Neural cell (in vitro differentiated cells): ENCODE data around the gene MYB. TPM values are rescaled to one million over a fixed set of nuclear protein-coding genes. Genes with fewer than 3 reads are reported as not detected.
"Not testable (repeated sequence)": the region's sequence is repeated elsewhere in the genome, so short reads cannot be mapped to it uniquely, and the experiment has no call there.

Experiments
- H2AFZ ChIP-seq: fragments of 200-600, 300-800 bp; sonication (generic), shearing (Covaris generic); 2 replicates; pipeline ENCODE4 v1.6.0; 2014; ENCODE audit warnings: low read depth, mild to moderate bottlenecking, antibody characterized with exemption, low read length, moderate library complexity
- H3F3A ChIP-seq: fragments of 200-600 bp; shearing (Covaris generic); 2 replicates; pipeline ENCODE4 v1.6.1; 2016; ENCODE audit warnings: mild to moderate bottlenecking, moderate library complexity, mixed read lengths, antibody characterized with exemption, low read length; ENCODE audit not compliant: insufficient read depth, poor library complexity, severe bottlenecking
- H3K27ac ChIP-seq: fragments of 200-600, 300-800 bp; sonication (generic), shearing (Covaris generic); 2 replicates; pipeline ENCODE4 v1.5.1; 2014; ENCODE audit warnings: mild to moderate bottlenecking, low read length, moderate library complexity
- H3K27me3 ChIP-seq: fragments of 300-800, 200-600 bp; sonication (generic), shearing (Covaris generic); 2 replicates; pipeline ENCODE4 v1.6.0; 2014; ENCODE audit warnings: mild to moderate bottlenecking, low read depth, low read length, moderate library complexity; ENCODE audit not compliant: insufficient read depth
- H3K36me3 ChIP-seq: fragments of 300-800, 200-600 bp; sonication (generic), shearing (Covaris generic); 2 replicates; pipeline ENCODE4 v1.5.1; 2014; ENCODE audit warnings: mild to moderate bottlenecking, antibody characterized with exemption, low read length, moderate library complexity; ENCODE audit not compliant: insufficient read depth
- H3K4me2 ChIP-seq: fragments of 300-800, 200-600 bp; sonication (generic), shearing (Covaris generic); 2 replicates; pipeline ENCODE4 v1.6.0; 2014; ENCODE audit warnings: mild to moderate bottlenecking, low read length
- H3K4me3 ChIP-seq: fragments of 300-800, 200-600 bp; sonication (generic), shearing (Covaris generic); 2 replicates; pipeline ENCODE4 v1.5.1; 2014; ENCODE audit warnings: mild to moderate bottlenecking, low read length, moderate library complexity
- H3K79me2 ChIP-seq: fragments of 200-600 bp; shearing (Covaris generic); replicated peaks from 2 replicates; pipeline ENCODE4 v1.6.0; 2014; ENCODE audit warnings: mild to moderate bottlenecking, low read length, moderate library complexity; ENCODE audit not compliant: insufficient read depth
- H3K9ac ChIP-seq: fragments of 300-800, 200-600 bp; sonication (generic), shearing (Covaris generic); 2 replicates; pipeline ENCODE4 v1.6.1; 2016; ENCODE audit warnings: mild to moderate bottlenecking, low read length, mixed read lengths
- H3K9me2 ChIP-seq: fragments of 200-600 bp; shearing (Covaris generic); 2 replicates; pipeline ENCODE4 v1.6.1; 2016; ENCODE audit warnings: mild to moderate bottlenecking, low read length, mixed read lengths; ENCODE audit not compliant: insufficient read depth
- H3K9me3 ChIP-seq: fragments of 200-600, 300-800 bp; sonication (generic), shearing (Covaris generic); 2 replicates; pipeline ENCODE4 v1.6.1; 2016; ENCODE audit warnings: mild to moderate bottlenecking, mixed run types, low read length, moderate library complexity, mixed read lengths
- H4K20me1 ChIP-seq: fragments of 200-600 bp; shearing (Covaris generic); 2 replicates; pipeline ENCODE4 v1.6.1; 2016; ENCODE audit warnings: mild to moderate bottlenecking, mixed run types; ENCODE audit not compliant: insufficient read depth
- EP300 ChIP-seq: fragments of 450-650 bp; conservative IDR thresholded peaks from 2 replicates; pipeline ENCODE4 v1.6.1; 2014; ENCODE audit warnings: antibody characterized with exemption, mild to moderate bottlenecking, moderate library complexity; ENCODE audit not compliant: poor library complexity, severe bottlenecking
- EZH2 ChIP-seq: fragments of 200-600, 300-800 bp; shearing (Covaris generic), sonication (generic); IDR thresholded peaks from 2 replicates; pipeline ENCODE4 v1.6.1; 2014; ENCODE audit warnings: antibody characterized with exemption, low read length, borderline replicate concordance, mild to moderate bottlenecking; ENCODE audit not compliant: insufficient read depth, poor library complexity, severe bottlenecking
- MXI1 ChIP-seq: fragments of 450-650 bp; conservative IDR thresholded peaks from 2 replicates; pipeline ENCODE4 v1.6.1; 2014; ENCODE audit warnings: antibody characterized with exemption, mild to moderate bottlenecking; ENCODE audit not compliant: poor library complexity, severe bottlenecking
- POLR2AphosphoS5 ChIP-seq: IDR thresholded peaks from 2 replicates; pipeline ENCODE4 v1.6.1; 2012
- RAD21 ChIP-seq: fragments of 450-650 bp; conservative IDR thresholded peaks from 2 replicates; pipeline ENCODE4 v1.6.1; 2014; ENCODE audit warnings: antibody characterized with exemption, mild to moderate bottlenecking, moderate library complexity
- SMC3 ChIP-seq: fragments of 450-650 bp; conservative IDR thresholded peaks from 2 replicates; pipeline ENCODE4 v1.6.1; 2014; ENCODE audit warnings: antibody characterized with exemption, mild to moderate bottlenecking, moderate library complexity; ENCODE audit not compliant: poor library complexity
- TAF1 ChIP-seq: IDR thresholded peaks from 2 replicates; pipeline ENCODE4 v1.6.1; 2012; ENCODE audit warnings: low read depth
- polyA plus RNA-seq: library from polyadenylated mRNA; depleted of rRNA; stranded (reverse); fragments of >200 nt; gene quantifications from 2 replicates; pipeline ENCODE4 v1.2.3, GENCODE V29; 2014
- TF ChIP-seq, protein P1 (sequence below): IDR thresholded peaks from 2 replicates; pipeline ENCODE4 v1.6.1; 2012; ENCODE audit warnings: borderline replicate concordance
- TF ChIP-seq, protein P2 (sequence below): fragments of 450-650 bp; IDR thresholded peaks from 2 replicates; pipeline ENCODE4 v1.5.1; 2014; ENCODE audit warnings: antibody characterized with exemption, mild to moderate bottlenecking, moderate library complexity; ENCODE audit not compliant: poor library complexity, severe bottlenecking

MYB gene
- polyA plus RNA-seq, 1 donor from 2014 or later = 4.0 TPM

DNA sequence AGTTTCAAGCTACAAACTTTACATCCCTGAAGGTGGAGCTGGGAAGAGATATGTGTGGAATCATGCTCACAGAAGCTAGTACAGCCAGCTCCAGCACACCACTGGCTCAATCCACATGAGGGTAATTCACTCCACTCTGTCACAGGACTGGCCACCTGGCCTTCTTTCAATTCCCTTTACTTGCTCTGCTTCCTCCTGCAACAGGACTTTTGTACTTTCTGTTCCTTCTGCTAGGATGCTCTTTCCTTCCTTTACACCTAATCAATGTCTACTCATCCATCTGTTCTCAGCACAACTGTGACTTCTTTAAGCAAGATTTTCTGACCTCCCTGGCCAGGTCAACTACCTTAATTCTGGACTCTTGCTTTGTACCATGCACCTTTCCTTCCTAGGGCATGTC lies 39.4 kb upstream of the MYB start:
- no peak overlapping the region for H3K9ac ChIP-seq
- H3K4me3 ChIP-seq = no peak overlapping the region
- H3K27ac ChIP-seq = no peak overlapping the region
- TF ChIP-seq, protein P1, sequence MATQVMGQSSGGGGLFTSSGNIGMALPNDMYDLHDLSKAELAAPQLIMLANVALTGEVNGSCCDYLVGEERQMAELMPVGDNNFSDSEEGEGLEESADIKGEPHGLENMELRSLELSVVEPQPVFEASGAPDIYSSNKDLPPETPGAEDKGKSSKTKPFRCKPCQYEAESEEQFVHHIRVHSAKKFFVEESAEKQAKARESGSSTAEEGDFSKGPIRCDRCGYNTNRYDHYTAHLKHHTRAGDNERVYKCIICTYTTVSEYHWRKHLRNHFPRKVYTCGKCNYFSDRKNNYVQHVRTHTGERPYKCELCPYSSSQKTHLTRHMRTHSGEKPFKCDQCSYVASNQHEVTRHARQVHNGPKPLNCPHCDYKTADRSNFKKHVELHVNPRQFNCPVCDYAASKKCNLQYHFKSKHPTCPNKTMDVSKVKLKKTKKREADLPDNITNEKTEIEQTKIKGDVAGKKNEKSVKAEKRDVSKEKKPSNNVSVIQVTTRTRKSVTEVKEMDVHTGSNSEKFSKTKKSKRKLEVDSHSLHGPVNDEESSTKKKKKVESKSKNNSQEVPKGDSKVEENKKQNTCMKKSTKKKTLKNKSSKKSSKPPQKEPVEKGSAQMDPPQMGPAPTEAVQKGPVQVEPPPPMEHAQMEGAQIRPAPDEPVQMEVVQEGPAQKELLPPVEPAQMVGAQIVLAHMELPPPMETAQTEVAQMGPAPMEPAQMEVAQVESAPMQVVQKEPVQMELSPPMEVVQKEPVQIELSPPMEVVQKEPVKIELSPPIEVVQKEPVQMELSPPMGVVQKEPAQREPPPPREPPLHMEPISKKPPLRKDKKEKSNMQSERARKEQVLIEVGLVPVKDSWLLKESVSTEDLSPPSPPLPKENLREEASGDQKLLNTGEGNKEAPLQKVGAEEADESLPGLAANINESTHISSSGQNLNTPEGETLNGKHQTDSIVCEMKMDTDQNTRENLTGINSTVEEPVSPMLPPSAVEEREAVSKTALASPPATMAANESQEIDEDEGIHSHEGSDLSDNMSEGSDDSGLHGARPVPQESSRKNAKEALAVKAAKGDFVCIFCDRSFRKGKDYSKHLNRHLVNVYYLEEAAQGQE = no peak
- TF ChIP-seq TAF1 = no peak
- no peaks in the 10 kb centered on the region for H3K36me3 ChIP-seq
- H3F3A ChIP-seq = no peaks in the 10 kb centered on the region
- no peaks in the 10 kb centered on the region for H3K9me3 ChIP-seq
- no peaks in the 10 kb centered on the region for H3K9me2 ChIP-seq
- no peaks in the 10 kb centered on the region for H3K79me2 ChIP-seq
- H3K27me3 ChIP-seq = no peaks in the 10 kb centered on the region
- no peak overlapping the region for H3K4me2 ChIP-seq
- no peaks in the 10 kb centered on the region for H4K20me1 ChIP-seq
- no peak overlapping the region for H2AFZ ChIP-seq

DNA sequence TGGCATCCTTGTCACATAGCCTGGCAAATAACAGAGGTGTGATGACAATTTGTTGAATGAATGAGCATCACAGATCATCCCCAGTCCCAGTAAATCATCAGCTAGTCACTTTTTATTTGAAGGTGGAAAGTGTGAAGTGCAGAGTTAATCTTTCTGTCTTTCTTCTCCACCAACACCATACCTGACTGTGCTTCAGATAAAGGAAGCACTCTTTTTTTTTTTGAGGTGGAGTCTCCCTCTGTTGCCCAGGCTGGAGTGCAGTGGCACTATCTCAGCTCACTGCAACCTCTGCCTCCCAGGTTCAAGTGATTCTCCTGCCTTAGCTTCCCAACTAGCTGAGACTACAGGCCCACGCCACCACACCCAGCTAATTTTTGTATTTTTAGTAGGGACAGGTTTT lies 38.9 kb upstream of the MYB start:
- not testable (repeated sequence) for H4K20me1 ChIP-seq, H3K9ac ChIP-seq, H3K79me2 ChIP-seq, H3K9me2 ChIP-seq, H2AFZ ChIP-seq, H3F3A ChIP-seq, H3K9me3 ChIP-seq, H3K4me2 ChIP-seq, H3K4me3 ChIP-seq, H3K27me3 ChIP-seq, H3K36me3 ChIP-seq, H3K27ac ChIP-seq

DNA sequence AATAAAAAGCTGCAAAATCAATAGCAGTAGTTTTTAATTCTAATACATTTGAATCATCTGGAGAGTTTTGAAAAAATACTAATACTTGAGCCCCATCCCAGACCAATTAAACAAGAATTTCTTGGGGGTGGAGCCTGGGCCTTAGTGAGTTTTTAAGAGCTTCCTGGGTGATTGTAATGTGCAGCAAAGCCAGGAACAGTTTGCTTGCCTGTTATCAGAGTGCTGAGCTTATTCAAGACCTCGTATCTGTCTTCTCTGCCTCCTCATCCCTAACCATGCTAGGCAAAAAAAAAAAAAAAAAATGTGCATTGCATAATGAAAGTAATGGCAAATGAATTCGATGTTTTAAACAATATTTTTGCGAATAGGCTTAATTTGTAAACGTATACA lies 36.4 kb upstream of the MYB start:
- H3K4me2 ChIP-seq = no peak overlapping the region
- H2AFZ ChIP-seq = no peak overlapping the region
- TF ChIP-seq, protein P1 = no peak
- TF ChIP-seq EP300 = no peak
- no peak for TF ChIP-seq EZH2
- no peak for TF ChIP-seq TAF1
- TF ChIP-seq RAD21 = no peak
- no peak for TF ChIP-seq POLR2AphosphoS5
- TF ChIP-seq, protein P2, sequence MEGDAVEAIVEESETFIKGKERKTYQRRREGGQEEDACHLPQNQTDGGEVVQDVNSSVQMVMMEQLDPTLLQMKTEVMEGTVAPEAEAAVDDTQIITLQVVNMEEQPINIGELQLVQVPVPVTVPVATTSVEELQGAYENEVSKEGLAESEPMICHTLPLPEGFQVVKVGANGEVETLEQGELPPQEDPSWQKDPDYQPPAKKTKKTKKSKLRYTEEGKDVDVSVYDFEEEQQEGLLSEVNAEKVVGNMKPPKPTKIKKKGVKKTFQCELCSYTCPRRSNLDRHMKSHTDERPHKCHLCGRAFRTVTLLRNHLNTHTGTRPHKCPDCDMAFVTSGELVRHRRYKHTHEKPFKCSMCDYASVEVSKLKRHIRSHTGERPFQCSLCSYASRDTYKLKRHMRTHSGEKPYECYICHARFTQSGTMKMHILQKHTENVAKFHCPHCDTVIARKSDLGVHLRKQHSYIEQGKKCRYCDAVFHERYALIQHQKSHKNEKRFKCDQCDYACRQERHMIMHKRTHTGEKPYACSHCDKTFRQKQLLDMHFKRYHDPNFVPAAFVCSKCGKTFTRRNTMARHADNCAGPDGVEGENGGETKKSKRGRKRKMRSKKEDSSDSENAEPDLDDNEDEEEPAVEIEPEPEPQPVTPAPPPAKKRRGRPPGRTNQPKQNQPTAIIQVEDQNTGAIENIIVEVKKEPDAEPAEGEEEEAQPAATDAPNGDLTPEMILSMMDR = no peak
- TF ChIP-seq MXI1 = no peak
- no peak for TF ChIP-seq SMC3
- H3K36me3 ChIP-seq = no peaks in the 10 kb centered on the region
- no peak overlapping the region for H3K4me3 ChIP-seq
- H3F3A ChIP-seq = no peaks in the 10 kb centered on the region
- H3K27ac ChIP-seq = no peak overlapping the region
- H3K9me3 ChIP-seq = no peaks in the 10 kb centered on the region
- H3K79me2 ChIP-seq = no peaks in the 10 kb centered on the region
- no peak overlapping the region for H3K9ac ChIP-seq
- no peaks in the 10 kb centered on the region for H3K9me2 ChIP-seq
- no peaks in the 10 kb centered on the region for H4K20me1 ChIP-seq
- no peaks in the 10 kb centered on the region for H3K27me3 ChIP-seq
